H9 (cell line): ENCODE measurements around the gene OFD1. TPM values are rescaled to one million over a fixed set of nuclear protein-coding genes. Genes with fewer than 3 reads are reported as not detected.

Source experiments
- DNase-seq: peaks from one replicate; pipeline ENCODE4 v3.0.0-alpha.2; 2017
- H2AFZ ChIP-seq: one replicate; pipeline ENCODE4 v1.6.1; 2013; ENCODE audit warnings: mild to moderate bottlenecking, low read length, control low read depth, moderate library complexity
- H2AK5ac ChIP-seq: 2 replicates; pipeline ENCODE4 v1.6.1; 2013; ENCODE audit warnings: low read length, control low read depth, mixed read lengths; ENCODE audit not compliant: insufficient read length
- H2BK120ac ChIP-seq: one replicate; pipeline ENCODE4 v1.6.1; 2013; ENCODE audit warnings: low read depth, mild to moderate bottlenecking, low read length, control low read depth, inconsistent platforms; ENCODE audit not compliant: poor library complexity, severe bottlenecking
- H2BK12ac ChIP-seq: 2 replicates; pipeline ENCODE4 v1.6.1; 2013; ENCODE audit warnings: low read length, control low read depth, mixed read lengths, low read depth; ENCODE audit not compliant: insufficient read length
- H2BK15ac ChIP-seq: 2 replicates; pipeline ENCODE4 v1.6.1; 2013; ENCODE audit warnings: low read depth, low read length, control low read depth
- H2BK20ac ChIP-seq: one replicate; pipeline ENCODE4 v1.6.1; 2013; ENCODE audit warnings: low read depth, mild to moderate bottlenecking, low read length, control low read depth, inconsistent platforms; ENCODE audit not compliant: poor library complexity, severe bottlenecking
- H2BK5ac ChIP-seq: 2 replicates; pipeline ENCODE4 v1.6.1; 2013; ENCODE audit warnings: low read length, control low read depth, mixed read lengths; ENCODE audit not compliant: insufficient read length
- H3K14ac ChIP-seq: 2 replicates; pipeline ENCODE4 v1.6.1; 2013; ENCODE audit warnings: low read length, control low read depth; ENCODE audit not compliant: insufficient read depth
- H3K18ac ChIP-seq: 2 replicates; pipeline ENCODE4 v1.6.1; 2013; ENCODE audit warnings: low read depth, mild to moderate bottlenecking, mixed read lengths, low read length, control low read depth; ENCODE audit not compliant: insufficient read length
- H3K23ac ChIP-seq: 2 replicates; pipeline ENCODE4 v1.6.1; 2013; ENCODE audit warnings: low read length, control low read depth, mixed read lengths, low read depth; ENCODE audit not compliant: insufficient read length
- H3K23me2 ChIP-seq: 2 replicates; pipeline ENCODE4 v1.6.1; 2013; ENCODE audit warnings: low read depth, mild to moderate bottlenecking, mixed read lengths, low read length, control low read depth; ENCODE audit not compliant: insufficient read length, poor library complexity, severe bottlenecking
- H3K27ac ChIP-seq: 2 replicates; pipeline ENCODE4 v1.5.1; 2013; ENCODE audit warnings: low read length, control low read depth, mixed read lengths, low read depth; ENCODE audit not compliant: insufficient read length
- H3K27me3 ChIP-seq: 2 replicates; pipeline ENCODE4 v1.6.1; 2013; ENCODE audit warnings: low read length, control low read depth, inconsistent platforms; ENCODE audit not compliant: insufficient read depth
- H3K4ac ChIP-seq: 2 replicates; pipeline ENCODE4 v1.6.1; 2013; ENCODE audit warnings: low read depth, mild to moderate bottlenecking, control low read depth, inconsistent platforms, low read length, moderate library complexity
- H3K4me1 ChIP-seq: 2 replicates; pipeline ENCODE4 v1.6.1; 2013; ENCODE audit warnings: low read length, control low read depth, inconsistent platforms; ENCODE audit not compliant: insufficient read depth
- H3K4me2 ChIP-seq: 2 replicates; pipeline ENCODE4 v1.6.1; 2013; ENCODE audit warnings: low read length, control low read depth, mixed read lengths; ENCODE audit not compliant: insufficient read length, insufficient read depth
- H3K56ac ChIP-seq: 2 replicates; pipeline ENCODE4 v1.6.1; 2013; ENCODE audit warnings: low read depth, mild to moderate bottlenecking, mixed read lengths, low read length, control low read depth; ENCODE audit not compliant: insufficient read length
- H3K79me1 ChIP-seq: 2 replicates; pipeline ENCODE4 v1.6.1; 2013; ENCODE audit warnings: low read depth, mild to moderate bottlenecking, moderate library complexity, low read length, control low read depth, inconsistent platforms; ENCODE audit not compliant: insufficient read depth, poor library complexity, severe bottlenecking
- H3K79me2 ChIP-seq: 2 replicates; pipeline ENCODE4 v1.6.1; 2013; ENCODE audit warnings: low read length, control low read depth, inconsistent platforms; ENCODE audit not compliant: insufficient read depth
- H3K9ac ChIP-seq: 2 replicates; pipeline ENCODE4 v1.6.1; 2013; ENCODE audit warnings: low read length, control low read depth, mixed read lengths; ENCODE audit not compliant: insufficient read length; ENCODE audit errors: extremely low read depth
- H3K9me3 ChIP-seq: one replicate; pipeline ENCODE4 v1.6.1; 2013; ENCODE audit warnings: low read depth, low read length, inconsistent platforms; ENCODE audit not compliant: control insufficient read depth
- H3T11ph ChIP-seq: one replicate; pipeline ENCODE4 v1.6.1; 2013; ENCODE audit warnings: mild to moderate bottlenecking, low read length, control low read depth, inconsistent platforms
- H4K20me1 ChIP-seq: one replicate; pipeline ENCODE4 v1.6.1; 2013; ENCODE audit not compliant: control insufficient read depth, insufficient read length, insufficient read depth
- H4K5ac ChIP-seq: 2 replicates; pipeline ENCODE4 v1.6.1; 2013; ENCODE audit warnings: low read depth, mild to moderate bottlenecking, mixed read lengths, low read length, control low read depth; ENCODE audit not compliant: insufficient read length
- H4K8ac ChIP-seq: replicated peaks from 2 replicates; pipeline ENCODE4 v1.6.1; 2013; ENCODE audit warnings: low read length, control low read depth, mixed read lengths, low read depth; ENCODE audit not compliant: insufficient read length
- H4K91ac ChIP-seq: 2 replicates; pipeline ENCODE4 v1.6.1; 2013; ENCODE audit warnings: low read depth, mild to moderate bottlenecking, moderate library complexity, mixed read lengths, low read length, control low read depth; ENCODE audit not compliant: insufficient read length
- H3K27ac Mint-ChIP-seq, 3 experiments: 2 replicates in 2 of 3; 3 replicates in 1 of 3; pipeline ENCODE4 v1.8.0; 2020 to 2021; ENCODE audit warnings: mixed read lengths in 3 of 3, mild to moderate bottlenecking in 1 of 3, moderate library complexity in 1 of 3
- H3K27me3 Mint-ChIP-seq: 2 replicates; pipeline ENCODE4 v1.8.0; 2021; ENCODE audit warnings: low read depth, mild to moderate bottlenecking, moderate library complexity, mixed read lengths
- H3K36me3 Mint-ChIP-seq, 3 experiments: 2 replicates in 2 of 3; 3 replicates in 1 of 3; pipeline ENCODE4 v1.8.0; 2020 to 2021; ENCODE audit warnings: low read depth in 3 of 3, mixed read lengths in 3 of 3; ENCODE audit not compliant: insufficient read depth in 1 of 3
- H3K4me1 Mint-ChIP-seq, 2 experiments: 2 replicates each; pipeline ENCODE4 v1.8.0; 2020; ENCODE audit warnings: mixed read lengths in 2 of 2
- H3K4me3 Mint-ChIP-seq, 2 experiments: 2 replicates in 1 of 2; 3 replicates in 1 of 2; pipeline ENCODE4 v1.8.0; 2020 to 2021; ENCODE audit warnings: mild to moderate bottlenecking in 2 of 2, mixed read lengths in 2 of 2, moderate library complexity in 1 of 2
- H3K9me3 Mint-ChIP-seq, 2 experiments: 2 replicates in 1 of 2; 3 replicates in 1 of 2; pipeline ENCODE4 v1.8.0; 2020; ENCODE audit warnings: mild to moderate bottlenecking in 2 of 2, mixed read lengths in 2 of 2, moderate library complexity in 1 of 2
- WGBS: extraction: QIAGEN DNeasy Blood & Tissue Kit; methylation state at CpG from one replicate; pipeline ENCODE4 v1.1.7; 2013; ENCODE audit warnings: missing lambda C conversion rate, low lambda C conversion rate, mixed read lengths; ENCODE audit not compliant: insufficient read length; ENCODE audit errors: extremely low coverage; 5-methylcytosine and 5-hydroxymethylcytosine counted together
- total RNA-seq: library from RNA; stranded (reverse); gene quantifications from 2 replicates; pipeline ENCODE4 v1.2.1, GENCODE V29; 2021
- TF ChIP-seq, protein P1 (sequence below): fragments of 200-600 bp; sonication (generic); conservative IDR thresholded peaks from 3 replicates; pipeline ENCODE4 v1.8.0; 2021; ENCODE audit warnings: antibody characterized with exemption, mild to moderate bottlenecking

OFD1 gene
- total RNA-seq, 1 experiment from 2014 or later = 36.0 TPM

DNA sequence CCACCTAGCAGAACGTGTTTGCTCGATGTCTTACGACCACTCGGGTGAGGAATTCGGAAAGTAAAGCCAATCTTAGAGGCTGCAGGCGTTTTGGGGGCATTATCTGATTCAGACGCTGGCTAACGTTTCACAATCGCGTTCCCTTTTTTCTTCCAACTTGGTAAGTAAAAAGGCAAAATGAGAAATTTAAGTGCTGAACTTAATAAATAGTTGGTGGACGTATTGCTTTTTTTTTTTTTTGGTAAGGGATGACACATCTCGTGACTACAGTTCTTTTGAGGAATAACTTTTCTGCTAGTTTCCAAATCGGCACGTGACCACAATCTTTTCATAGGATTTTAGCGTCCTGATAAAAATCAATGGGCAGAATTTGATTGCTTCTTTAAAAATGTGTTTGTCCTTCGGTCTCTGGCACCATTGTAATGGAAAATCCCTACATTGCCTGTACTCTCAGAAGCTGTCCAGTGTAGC is 44.8 kb upstream of the OFD1 start:
- H2AFZ ChIP-seq = no peak overlapping the region
- H3K23ac ChIP-seq = no peak overlapping the region
- peak overlapping the region; percentile 86 to 89 for H3K4me3 Mint-ChIP-seq
- H2BK12ac ChIP-seq = no peak overlapping the region
- no peak overlapping the region for H4K8ac ChIP-seq
- H2BK15ac ChIP-seq = no peak overlapping the region
- H4K20me1 ChIP-seq = no peaks in the 10 kb centered on the region
- H3K9me3 Mint-ChIP-seq = peaks cover 21 to 41% of the 10 kb centered on the region in 2 experiments
- no peak overlapping the region for H3K56ac ChIP-seq
- peak overlapping the region in 2 of 3 experiments; percentile 70 to 74; a peak in 4 of 7 replicates for H3K27ac Mint-ChIP-seq
- peak overlapping the region; percentile 83 for H3K9ac ChIP-seq
- H3T11ph ChIP-seq = no peak overlapping the region
- peak overlapping the region; percentile 74 for H3K4me2 ChIP-seq
- no peaks in the 10 kb centered on the region for H3K79me1 ChIP-seq
- peaks cover 0 to 4% (median 0%) of the 10 kb centered on the region in 3 experiments; a peak in 2 of 7 replicates for H3K36me3 Mint-ChIP-seq
- DNase-seq = no peak
- no peak overlapping the region for H3K14ac ChIP-seq
- no peak overlapping the region for H2BK120ac ChIP-seq
- no peaks in the 10 kb centered on the region for H3K9me3 ChIP-seq
- H4K5ac ChIP-seq = no peak overlapping the region
- H3K79me2 ChIP-seq = peaks cover 33% of the 10 kb centered on the region; the same call in 1 of the 2 replicates
- H4K91ac ChIP-seq = no peak overlapping the region
- peaks cover 26 to 28% of the 10 kb centered on the region in 2 experiments for H3K4me1 Mint-ChIP-seq
- no peak overlapping the region for H2AK5ac ChIP-seq
- no peak overlapping the region for H3K18ac ChIP-seq
- peaks cover 11% of the 10 kb centered on the region; the same call in 1 of the 2 replicates for H3K4me1 ChIP-seq
- H2BK20ac ChIP-seq = no peak overlapping the region
- no peak overlapping the region for H2BK5ac ChIP-seq
- no peak overlapping the region for H3K4ac ChIP-seq
- peaks cover 11% of the 10 kb centered on the region for H3K27me3 Mint-ChIP-seq
- TF ChIP-seq, protein P1, sequence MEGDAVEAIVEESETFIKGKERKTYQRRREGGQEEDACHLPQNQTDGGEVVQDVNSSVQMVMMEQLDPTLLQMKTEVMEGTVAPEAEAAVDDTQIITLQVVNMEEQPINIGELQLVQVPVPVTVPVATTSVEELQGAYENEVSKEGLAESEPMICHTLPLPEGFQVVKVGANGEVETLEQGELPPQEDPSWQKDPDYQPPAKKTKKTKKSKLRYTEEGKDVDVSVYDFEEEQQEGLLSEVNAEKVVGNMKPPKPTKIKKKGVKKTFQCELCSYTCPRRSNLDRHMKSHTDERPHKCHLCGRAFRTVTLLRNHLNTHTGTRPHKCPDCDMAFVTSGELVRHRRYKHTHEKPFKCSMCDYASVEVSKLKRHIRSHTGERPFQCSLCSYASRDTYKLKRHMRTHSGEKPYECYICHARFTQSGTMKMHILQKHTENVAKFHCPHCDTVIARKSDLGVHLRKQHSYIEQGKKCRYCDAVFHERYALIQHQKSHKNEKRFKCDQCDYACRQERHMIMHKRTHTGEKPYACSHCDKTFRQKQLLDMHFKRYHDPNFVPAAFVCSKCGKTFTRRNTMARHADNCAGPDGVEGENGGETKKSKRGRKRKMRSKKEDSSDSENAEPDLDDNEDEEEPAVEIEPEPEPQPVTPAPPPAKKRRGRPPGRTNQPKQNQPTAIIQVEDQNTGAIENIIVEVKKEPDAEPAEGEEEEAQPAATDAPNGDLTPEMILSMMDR = no peak
- H3K27me3 ChIP-seq = no peaks in the 10 kb centered on the region; the same call in 1 of the 2 replicates
- no peak overlapping the region for H3K27ac ChIP-seq
- H3K23me2 ChIP-seq = peaks cover 6% of the 10 kb centered on the region
- no CpG with 5 or more reads among the region's 16 CpGs for WGBS
